ENCODE data around the gene TTC33.

- TF ChIP-seq, protein P1, sequence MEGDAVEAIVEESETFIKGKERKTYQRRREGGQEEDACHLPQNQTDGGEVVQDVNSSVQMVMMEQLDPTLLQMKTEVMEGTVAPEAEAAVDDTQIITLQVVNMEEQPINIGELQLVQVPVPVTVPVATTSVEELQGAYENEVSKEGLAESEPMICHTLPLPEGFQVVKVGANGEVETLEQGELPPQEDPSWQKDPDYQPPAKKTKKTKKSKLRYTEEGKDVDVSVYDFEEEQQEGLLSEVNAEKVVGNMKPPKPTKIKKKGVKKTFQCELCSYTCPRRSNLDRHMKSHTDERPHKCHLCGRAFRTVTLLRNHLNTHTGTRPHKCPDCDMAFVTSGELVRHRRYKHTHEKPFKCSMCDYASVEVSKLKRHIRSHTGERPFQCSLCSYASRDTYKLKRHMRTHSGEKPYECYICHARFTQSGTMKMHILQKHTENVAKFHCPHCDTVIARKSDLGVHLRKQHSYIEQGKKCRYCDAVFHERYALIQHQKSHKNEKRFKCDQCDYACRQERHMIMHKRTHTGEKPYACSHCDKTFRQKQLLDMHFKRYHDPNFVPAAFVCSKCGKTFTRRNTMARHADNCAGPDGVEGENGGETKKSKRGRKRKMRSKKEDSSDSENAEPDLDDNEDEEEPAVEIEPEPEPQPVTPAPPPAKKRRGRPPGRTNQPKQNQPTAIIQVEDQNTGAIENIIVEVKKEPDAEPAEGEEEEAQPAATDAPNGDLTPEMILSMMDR (IDR thresholded peaks at IDR 0.05) = no peak
- TF ChIP-seq POLR2A (IDR thresholded peaks at IDR 0.05) = no peak
Observed at GRCh38 chr5:40552981-40553380, 202.8 kb downstream of the TTC33 start.
